Gastrocnemius medialis (tissue), 4 donors: ENCODE measurements around the gene VAV1. TPM values are rescaled to one million over a fixed set of nuclear protein-coding genes. Genes with fewer than 3 reads are reported as not detected.
"Not testable (repeated sequence)": the region's sequence is repeated elsewhere in the genome, so short reads cannot be mapped to it uniquely, and the experiment has no call there.

Experiments used
- ATAC-seq, 2 donors: fragments of 150-250 bp; one replicate each; pipeline ENCODE4 v1.9.1; 2016
- DNase-seq, 2 donors: peaks; one replicate each; pipeline ENCODE4 v3.0.0-alpha.2; 2019
- H3K27ac ChIP-seq, 4 donors: fragments of 200-600 bp; sonication (generic); 1 replicate in 1 of 4; 2 replicates in 3 of 4; pipeline ENCODE4 v1.5.1; 2016 to 2018; ENCODE audit warnings: mild to moderate bottlenecking in 2 of 4, moderate library complexity in 1 of 4
- H3K27me3 ChIP-seq, 3 donors: fragments of 200-600 bp; sonication (generic) in 2 of 3; 1 replicate in 1 of 3; 2 replicates in 2 of 3; pipeline versions ENCODE4 v1.5.1 to v1.6.0; 2016 to 2019; ENCODE audit warnings: mild to moderate bottlenecking in 1 of 3, moderate library complexity in 1 of 3
- H3K36me3 ChIP-seq, 2 donors: fragments of 200-600 bp; sonication (generic) in 1 of 2; one replicate each; pipeline ENCODE4 v1.5.1; 2017 to 2018
- H3K4me1 ChIP-seq, 2 donors: fragments of 200-600 bp; sonication (generic) in 1 of 2; one replicate each; pipeline ENCODE4 v1.5.1; 2016 to 2017; ENCODE audit warnings: mild to moderate bottlenecking in 2 of 2
- H3K4me3 ChIP-seq, 4 donors: fragments of 200-600 bp; sonication (generic) in 3 of 4; 1 replicate in 1 of 4; 2 replicates in 3 of 4; pipeline ENCODE4 v1.5.1; 2016 to 2019; ENCODE audit warnings: mild to moderate bottlenecking in 2 of 4
- H3K9me3 ChIP-seq, 3 donors: fragments of 200-600 bp; sonication (generic) in 2 of 3; 1 replicate in 1 of 3; 2 replicates in 2 of 3; pipeline ENCODE4 v1.5.1; 2016 to 2019
- POLR2A ChIP-seq, 2 donors: fragments of 450-650 bp; IDR thresholded peaks; one replicate each; pipeline ENCODE4 v1.6.1; 2017; ENCODE audit warnings: antibody characterized with exemption in 2 of 2, mild to moderate bottlenecking in 2 of 2, moderate library complexity in 2 of 2
- in situ Hi-C, 4 donors: fragments of 200-750 bp; cut with MboI; loops; one replicate each; pipeline versions ENCODE4 v1.15.0 to v1.8.0; 2017; ENCODE audit warnings: low sequenced_read_pairs in 4 of 4
- intact Hi-C: fragments of 100-400 bp; cut with DNase I; formaldehyde crosslinking; loops from one replicate; pipeline ENCODE4 v1.15.1; 2023; ENCODE audit warnings: low total_unique reads
- total RNA-seq, 4 donors: library from RNA; depleted of rRNA; stranded (reverse); fragments of >200 nt; gene quantifications; one replicate each; pipeline versions ENCODE4 v1.1.0 to v1.2.3, GENCODE V29; 2016
- TF ChIP-seq, protein P1 (sequence below), 5 experiments: fragments of 450-650 bp in 3 of 5; fragments of 200-600 bp in 2 of 5; sonication (generic) in 2 of 5; IDR thresholded peaks in 4 of 5; conservative IDR thresholded peaks in 1 of 5; 1 replicate in 4 of 5; 2 replicates in 1 of 5; pipeline ENCODE4 v1.5.1; 2016 to 2019; ENCODE audit warnings: antibody characterized with exemption in 5 of 5, mild to moderate bottlenecking in 3 of 5, moderate library complexity in 3 of 5

Gene VAV1
- total RNA-seq, 4 donors from 2014 or later, result 0.63 to 1.8 (median 0.96) TPM

GRCh38 chr19:6754136-6754535 is 18.4 kb upstream of the VAV1 start:
- Histone ChIP-seq H3K4me1 (peaks cover 10 to 14% of the 10 kb centered on the region in 2 donors), H3K4me3 (no peak overlapping the region), H3K27ac (peak overlapping the region in 3 of 4 donors; percentile 77 to 92 (median 91)), H3K36me3 (peaks cover 0 to 31% of the 10 kb centered on the region in 2 donors), H3K27me3 (no peaks in the 10 kb centered on the region), H3K9me3 (no peaks in the 10 kb centered on the region)
- DNase-seq, result no peak
- ATAC-seq, result peak in 1 of 2 donors; percentile 8
- intact Hi-C loops (loop anchor here (5.0 kb wide), 1 partner anchor 108 kb away; no protein-coding TSS in a partner anchor), in situ Hi-C loops (no loop called here)
- TF ChIP-seq, protein P1, sequence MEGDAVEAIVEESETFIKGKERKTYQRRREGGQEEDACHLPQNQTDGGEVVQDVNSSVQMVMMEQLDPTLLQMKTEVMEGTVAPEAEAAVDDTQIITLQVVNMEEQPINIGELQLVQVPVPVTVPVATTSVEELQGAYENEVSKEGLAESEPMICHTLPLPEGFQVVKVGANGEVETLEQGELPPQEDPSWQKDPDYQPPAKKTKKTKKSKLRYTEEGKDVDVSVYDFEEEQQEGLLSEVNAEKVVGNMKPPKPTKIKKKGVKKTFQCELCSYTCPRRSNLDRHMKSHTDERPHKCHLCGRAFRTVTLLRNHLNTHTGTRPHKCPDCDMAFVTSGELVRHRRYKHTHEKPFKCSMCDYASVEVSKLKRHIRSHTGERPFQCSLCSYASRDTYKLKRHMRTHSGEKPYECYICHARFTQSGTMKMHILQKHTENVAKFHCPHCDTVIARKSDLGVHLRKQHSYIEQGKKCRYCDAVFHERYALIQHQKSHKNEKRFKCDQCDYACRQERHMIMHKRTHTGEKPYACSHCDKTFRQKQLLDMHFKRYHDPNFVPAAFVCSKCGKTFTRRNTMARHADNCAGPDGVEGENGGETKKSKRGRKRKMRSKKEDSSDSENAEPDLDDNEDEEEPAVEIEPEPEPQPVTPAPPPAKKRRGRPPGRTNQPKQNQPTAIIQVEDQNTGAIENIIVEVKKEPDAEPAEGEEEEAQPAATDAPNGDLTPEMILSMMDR (IDR thresholded peaks at IDR 0.05 in 4 of 5, conservative IDR thresholded peaks at IDR 0.05 in 1 of 5), result no peak
- no peak for TF ChIP-seq POLR2A (IDR thresholded peaks at IDR 0.05)

DNA sequence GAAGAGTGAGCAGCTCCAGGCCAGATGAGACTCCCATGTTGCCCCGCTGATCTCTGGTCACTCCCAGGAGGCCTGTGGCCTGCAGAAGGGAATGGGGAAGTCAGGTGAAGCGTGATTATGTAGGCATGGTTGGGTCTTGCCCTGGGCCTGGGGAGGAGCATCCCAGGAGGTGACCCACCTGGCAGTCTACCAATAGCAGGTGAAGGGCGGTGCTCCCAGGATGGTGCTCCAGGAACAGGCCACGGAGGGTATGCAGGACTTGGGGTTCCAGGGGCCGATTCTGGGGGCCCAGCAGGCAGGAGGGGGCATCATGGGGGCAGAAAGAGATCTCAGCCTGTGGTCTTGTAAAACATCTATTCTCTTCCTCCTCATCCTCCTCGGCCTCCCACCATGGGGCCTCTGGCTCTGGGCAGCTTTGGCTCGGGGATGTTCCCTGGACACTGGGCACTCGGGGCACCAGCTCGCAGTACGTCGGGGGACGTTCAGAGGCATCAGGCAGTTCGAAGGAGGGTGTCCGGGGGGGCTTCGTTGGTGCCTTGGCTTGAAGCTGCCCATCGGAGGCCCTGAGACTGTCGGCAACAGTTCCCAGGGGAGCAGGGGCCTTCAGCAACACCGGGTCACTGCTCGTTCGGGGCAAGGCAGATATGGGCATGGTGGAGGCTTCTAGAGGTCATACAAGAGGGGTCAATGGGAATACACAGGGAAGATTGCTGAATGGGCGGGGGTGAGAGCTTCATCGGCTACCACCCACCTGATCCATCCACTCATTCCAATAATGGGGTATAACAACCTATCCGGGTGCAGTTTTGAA is 17.6 kb upstream of the VAV1 start:
- no peak overlapping the region for H3K4me3 ChIP-seq
- no peak for DNase-seq
- intact Hi-C loops (loop anchor here (5.0 kb wide), 1 partner anchor 107 kb away; no protein-coding TSS in a partner anchor), in situ Hi-C loops (no loop called here)
- H3K27ac ChIP-seq, result no peak overlapping the region
- H3K4me1 ChIP-seq, result peaks cover 10 to 14% of the 10 kb centered on the region in 2 donors
- no peak for ATAC-seq
- no peak for TF ChIP-seq POLR2A (IDR thresholded peaks at IDR 0.05)
- TF ChIP-seq, protein P1 (IDR thresholded peaks at IDR 0.05 in 4 of 5, conservative IDR thresholded peaks at IDR 0.05 in 1 of 5), result no peak
- H3K27me3 ChIP-seq, result no peaks in the 10 kb centered on the region
- H3K36me3 ChIP-seq, result peaks cover 0 to 24% of the 10 kb centered on the region in 2 donors
- no peaks in the 10 kb centered on the region for H3K9me3 ChIP-seq

DNA sequence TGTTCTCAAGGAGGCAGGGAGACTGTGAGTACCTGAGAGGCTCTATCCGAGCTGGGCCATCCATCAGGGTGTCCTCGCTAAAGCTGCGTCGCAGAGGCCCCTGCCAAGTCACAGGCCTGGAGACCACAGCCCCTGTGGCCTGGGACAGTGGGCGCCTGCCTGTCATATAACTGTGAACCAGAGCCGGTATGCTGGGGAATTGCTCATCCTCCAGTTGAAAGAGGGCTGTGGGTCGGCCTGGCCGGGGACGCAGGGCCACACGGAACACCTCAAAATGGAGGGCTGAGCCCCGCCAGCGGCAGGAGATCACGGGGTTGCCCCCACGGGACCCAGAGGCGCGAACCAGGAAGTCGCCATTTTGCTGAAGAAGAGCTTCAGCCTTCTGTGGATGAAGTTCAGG is 11.9 kb upstream of the VAV1 start:
- TF ChIP-seq, protein P1 (IDR thresholded peaks at IDR 0.05 in 4 of 5, conservative IDR thresholded peaks at IDR 0.05 in 1 of 5), result no peak
- no peak for TF ChIP-seq POLR2A (IDR thresholded peaks at IDR 0.05)
- Histone ChIP-seq H3K36me3 (no peaks in the 10 kb centered on the region), H3K9me3 (no peaks in the 10 kb centered on the region), H3K4me3 (no peak overlapping the region), H3K4me1 (no peaks in the 10 kb centered on the region), H3K27me3 (peaks cover under 1 to 14% (median 10%) of the 10 kb centered on the region in 3 donors), H3K27ac (no peak overlapping the region)
- intact Hi-C loops, result no loop called here
- in situ Hi-C loops, result no loop called here
- ATAC-seq (no peak), DNase-seq (no peak)

DNA sequence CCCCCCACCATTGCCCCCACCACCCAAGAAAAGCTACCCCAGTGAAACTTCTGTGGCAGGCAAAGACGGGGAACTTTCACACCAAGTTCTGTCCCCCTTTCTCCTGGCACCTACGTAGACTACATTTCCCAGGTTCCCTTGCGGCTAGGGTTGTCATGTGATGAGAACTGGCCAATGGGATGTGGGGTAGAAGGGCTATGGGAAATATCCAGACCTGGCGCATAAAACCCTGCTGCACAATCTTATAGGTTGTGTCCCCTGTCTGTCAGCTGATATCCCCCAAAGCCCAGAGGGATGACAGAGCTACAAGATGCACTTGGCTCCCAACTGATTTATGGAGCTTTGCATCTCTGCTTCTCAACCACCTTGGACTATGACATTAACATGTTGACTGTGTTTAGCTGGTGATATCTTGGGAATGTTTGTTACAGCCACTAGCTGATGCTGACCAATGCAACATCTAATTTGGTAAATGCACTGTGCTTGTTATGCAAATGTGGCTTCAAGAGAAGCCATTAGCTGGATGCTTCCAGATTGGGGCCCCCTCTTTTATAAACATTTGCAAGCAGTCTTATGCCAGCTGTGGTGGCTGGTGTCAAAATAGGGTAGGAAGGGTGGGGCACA is 11.3 kb upstream of the VAV1 start:
- in situ Hi-C loops, result no loop called here

GRCh38 chr19:6762253-6762797 is 10.2 kb upstream of the VAV1 start:
- H3K4me3 ChIP-seq, H3K9me3 ChIP-seq, H3K36me3 ChIP-seq, DNase-seq, H3K4me1 ChIP-seq, intact Hi-C loops, in situ Hi-C loops, H3K27ac ChIP-seq, ATAC-seq: not testable (repeated sequence)
- H3K27me3 ChIP-seq, result peaks cover 17 to 29% (median 26%) of the 10 kb centered on the region in 3 donors

More for the DNA sequence above, 11.3 kb upstream of the VAV1 start:
- no peak for TF ChIP-seq POLR2A (IDR thresholded peaks at IDR 0.05)
- TF ChIP-seq, protein P1 (IDR thresholded peaks at IDR 0.05 in 4 of 5, conservative IDR thresholded peaks at IDR 0.05 in 1 of 5), result no peak
- peaks cover 5 to 18% (median 15%) of the 10 kb centered on the region in 3 donors for H3K27me3 ChIP-seq
- no peak overlapping the region for H3K4me3 ChIP-seq
- no peak overlapping the region for H3K27ac ChIP-seq
- DNase-seq, result no peak
- no peaks in the 10 kb centered on the region for H3K4me1 ChIP-seq
- peak in 1 of 2 donors; percentile 70 for ATAC-seq
- H3K36me3 ChIP-seq, result no peaks in the 10 kb centered on the region
- intact Hi-C loops, result no loop called here
- H3K9me3 ChIP-seq, result no peaks in the 10 kb centered on the region
